ENCODE data around the gene RALGPS1. TPM values are rescaled to one million over a fixed set of nuclear protein-coding genes. Genes with fewer than 3 reads are reported as not detected.

RALGPS1 gene
- polyA plus RNA-seq, 2 of the 4 experiments (the other 2 are of a cell fraction) = 5.0 to 7.9 TPM

GRCh38 chr9:127059030-127059429 is 144.4 kb downstream of the RALGPS1 start:
- ATAC-seq = no peak
- Histone ChIP-seq H3K4me2 (no peak overlapping the region), H3K27ac (no peak overlapping the region), H3K4me1 (no peaks in the 10 kb centered on the region), H3K4me3 (no peak overlapping the region), H3K9me3 (no peaks in the 10 kb centered on the region)
- WGBS (ENCODE audit: missing lambda C conversion rate) = 96% methylated on average over 2 of the region's 2 CpGs
- CTCF ChIA-PET = interaction anchor here (0.9 to 1.3 kb wide), 3 partner anchors 10 to 105 kb away, joined by 3 to 4 read pairs (median 3); no protein-coding TSS in a partner anchor
- TF ChIP-seq EP300 (IDR thresholded peaks at IDR 0.05) (no peak), EHF (CRISPR knock-in tag; IDR thresholded peaks at IDR 0.05) (no peak), CBX8 (IDR thresholded peaks at IDR 0.05) (no peak), NR3C1 (IDR thresholded peaks at IDR 0.05) (no peak), HEYL (CRISPR knock-in tag; IDR thresholded peaks at IDR 0.05) (no peak), SMC3 (IDR thresholded peaks at IDR 0.05) (no peak), FOSB (CRISPR knock-in tag; IDR thresholded peaks at IDR 0.05) (no peak), ZSCAN20 (CRISPR knock-in tag; IDR thresholded peaks at IDR 0.05) (no peak), CEBPB (IDR thresholded peaks at IDR 0.05) (no peak), FOXS1 (CRISPR knock-in tag; IDR thresholded peaks at IDR 0.05) (no peak), CTCF (IDR thresholded peaks at IDR 0.05) (no peak), MAX (IDR thresholded peaks at IDR 0.05) (no peak), ESRRA (IDR thresholded peaks at IDR 0.05; ENCODE audit: borderline replicate concordance, low read length) (no peak), ZC3H11A (IDR thresholded peaks at IDR 0.05) (no peak), ELK1 (IDR thresholded peaks at IDR 0.05; ENCODE audit: low read depth, low read length) (no peak), POLR2AphosphoS2 (conservative IDR thresholded peaks at IDR 0.05; ENCODE audit: low read length) (no peak), RNF2 (IDR thresholded peaks at IDR 0.05; ENCODE audit: borderline replicate concordance, low read depth) (no peak), HOXA7 (CRISPR knock-in tag; IDR thresholded peaks at IDR 0.05) (no peak)
- FAIRE-seq = no peak
- DNase-seq (ENCODE audit: low read depth in 1 of 2, low spot score in 1 of 2) = no peak
- POLR2A ChIA-PET = no interaction called here

GRCh38 chr9:127059765-127060361 is 145.3 kb downstream of the RALGPS1 start:
- H3K27ac ChIP-seq = no peak overlapping the region
- no peaks in the 10 kb centered on the region for H3K4me1 ChIP-seq
- no peak overlapping the region for H3K4me2 ChIP-seq
- no peak for TF ChIP-seq E2F6 (IDR thresholded peaks at IDR 0.05; ENCODE audit: borderline replicate concordance, low read depth)
- TF ChIP-seq CBX8 (IDR thresholded peaks at IDR 0.05) = no peak
- no peak for TF ChIP-seq ELK1 (IDR thresholded peaks at IDR 0.05; ENCODE audit: low read depth, low read length)
- TF ChIP-seq JUNB (IDR thresholded peaks at IDR 0.05) = no peak
- TF ChIP-seq CHD4 (IDR thresholded peaks at IDR 0.05; ENCODE audit: borderline replicate concordance) = no peak
- TF ChIP-seq CHD2 (IDR thresholded peaks at IDR 0.05; ENCODE audit: low read length, partially characterized antibody) = no peak
- no peak for TF ChIP-seq FOXS1 (CRISPR knock-in tag; IDR thresholded peaks at IDR 0.05)
- FAIRE-seq = no peak
- no peaks in the 10 kb centered on the region for H3K9me3 ChIP-seq
- DNase-seq (ENCODE audit: low read depth in 1 of 2, low spot score in 1 of 2) = no peak
- ChIA-PET CTCF (no interaction called here), POLR2A (no interaction called here)
- 84% methylated on average over 4 of the region's 4 CpGs for WGBS (ENCODE audit: missing lambda C conversion rate)
- no peak overlapping the region for H3K4me3 ChIP-seq
- ATAC-seq = no peak

Data from A549 (cell line).